Stimulated activated CD8-positive, alpha-beta memory T cell treated with anti-CD3 and anti-CD28 coated beads, Interleukin-4, amount 100 ng/mL, for 24 hours (primary cell): Measurements from ENCODE around the gene DENND2A.
"Not testable (repeated sequence)": the region's sequence is repeated elsewhere in the genome, so short reads cannot be mapped to it uniquely, and the experiment has no call there.

Experiments
- DNase-seq: peaks from one replicate; pipeline ENCODE4 v3.0.0-alpha.2; 2020; ENCODE audit warnings: low read depth

Gene DENND2A, protein sequence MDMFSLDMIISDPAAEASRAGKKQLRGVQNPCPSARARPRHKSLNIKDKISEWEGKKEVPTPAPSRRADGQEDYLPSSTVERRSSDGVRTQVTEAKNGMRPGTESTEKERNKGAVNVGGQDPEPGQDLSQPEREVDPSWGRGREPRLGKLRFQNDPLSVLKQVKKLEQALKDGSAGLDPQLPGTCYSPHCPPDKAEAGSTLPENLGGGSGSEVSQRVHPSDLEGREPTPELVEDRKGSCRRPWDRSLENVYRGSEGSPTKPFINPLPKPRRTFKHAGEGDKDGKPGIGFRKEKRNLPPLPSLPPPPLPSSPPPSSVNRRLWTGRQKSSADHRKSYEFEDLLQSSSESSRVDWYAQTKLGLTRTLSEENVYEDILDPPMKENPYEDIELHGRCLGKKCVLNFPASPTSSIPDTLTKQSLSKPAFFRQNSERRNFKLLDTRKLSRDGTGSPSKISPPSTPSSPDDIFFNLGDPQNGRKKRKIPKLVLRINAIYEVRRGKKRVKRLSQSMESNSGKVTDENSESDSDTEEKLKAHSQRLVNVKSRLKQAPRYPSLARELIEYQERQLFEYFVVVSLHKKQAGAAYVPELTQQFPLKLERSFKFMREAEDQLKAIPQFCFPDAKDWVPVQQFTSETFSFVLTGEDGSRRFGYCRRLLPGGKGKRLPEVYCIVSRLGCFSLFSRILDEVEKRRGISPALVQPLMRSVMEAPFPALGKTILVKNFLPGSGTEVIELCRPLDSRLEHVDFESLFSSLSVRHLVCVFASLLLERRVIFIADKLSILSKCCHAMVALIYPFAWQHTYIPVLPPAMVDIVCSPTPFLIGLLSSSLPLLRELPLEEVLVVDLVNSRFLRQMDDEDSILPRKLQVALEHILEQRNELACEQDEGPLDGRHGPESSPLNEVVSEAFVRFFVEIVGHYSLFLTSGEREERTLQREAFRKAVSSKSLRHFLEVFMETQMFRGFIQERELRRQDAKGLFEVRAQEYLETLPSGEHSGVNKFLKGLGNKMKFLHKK

DNA sequence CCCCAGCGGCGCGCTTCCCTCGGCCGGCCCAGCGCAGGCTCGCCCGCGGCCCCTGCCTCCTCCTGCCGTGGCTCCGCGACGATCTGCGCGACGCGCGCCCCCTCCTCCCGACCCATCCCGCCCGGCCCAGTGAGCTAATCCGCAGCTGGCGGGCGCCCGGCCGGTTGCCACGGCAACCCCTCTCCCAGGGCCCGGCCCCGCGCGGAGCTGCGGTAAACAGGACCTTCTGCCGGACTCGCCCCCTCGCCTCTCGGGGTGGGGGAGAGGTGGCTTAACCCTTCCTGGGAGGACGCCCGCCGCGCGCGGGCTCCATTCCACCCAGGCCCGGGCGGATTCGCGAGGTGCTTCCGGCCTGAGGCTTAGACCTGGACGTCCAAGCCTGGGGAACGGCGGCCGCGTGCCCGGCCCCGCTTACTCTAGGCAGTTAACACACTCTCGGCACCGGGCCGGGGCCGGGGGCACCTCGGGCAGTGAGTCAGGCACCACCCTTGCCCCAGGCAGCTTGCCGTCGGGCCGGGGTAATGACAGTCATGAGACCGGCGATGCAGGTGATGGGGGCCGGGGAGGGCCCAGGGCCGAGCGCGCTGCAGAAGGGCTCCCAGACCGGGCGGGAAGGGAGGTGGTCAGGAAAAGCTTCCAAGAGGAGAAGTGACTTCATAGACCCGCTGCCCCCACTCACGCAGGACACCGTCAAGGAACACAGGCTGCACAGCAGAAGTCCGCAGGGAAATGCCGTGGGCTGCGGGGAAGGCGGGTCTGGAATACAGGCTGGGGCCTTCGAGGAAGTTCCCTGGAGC, at the start of gene DENND2A:
Gene DENND2A (minus strand): TSS at position 87 of the 797 bp plus-strand sequence. CDS start 38,416 bp downstream, outside the sequence.
- DNase-seq = no peak

- DNase-seq = no peak
Observed at GRCh38 chr7:140689199-140690152, 48.9 kb upstream of the DENND2A start.

DNA sequence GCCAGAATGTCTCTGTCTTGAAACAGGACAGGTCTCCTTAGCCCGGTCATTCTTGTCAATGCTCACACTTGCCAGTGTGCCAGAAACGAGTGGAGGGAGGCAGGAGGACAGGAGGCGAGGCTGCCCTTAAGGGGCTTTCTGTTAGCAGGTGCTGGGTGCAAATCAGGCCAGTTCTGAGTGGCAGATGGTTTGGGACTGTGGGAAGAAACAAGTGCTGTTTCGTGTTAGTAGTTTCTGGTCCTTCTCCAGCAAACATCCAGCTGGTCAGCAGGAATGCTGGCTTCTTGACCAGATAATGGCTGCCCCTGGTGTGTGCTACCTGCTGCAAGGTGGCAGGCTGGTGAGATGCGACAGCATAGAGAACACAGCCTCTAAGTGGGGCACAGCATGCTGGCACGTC, 47.7 kb upstream of the DENND2A start:
- DNase-seq = no peak

GRCh38 chr7:140686921-140687320, 46.3 kb upstream of the DENND2A start:
- no peak for DNase-seq

GRCh38 chr7:140685407-140686087, 44.9 kb upstream of the DENND2A start:
- DNase-seq = no peak

GRCh38 chr7:140684066-140684950, 43.7 kb upstream of the DENND2A start:
- DNase-seq = no peak

DNA sequence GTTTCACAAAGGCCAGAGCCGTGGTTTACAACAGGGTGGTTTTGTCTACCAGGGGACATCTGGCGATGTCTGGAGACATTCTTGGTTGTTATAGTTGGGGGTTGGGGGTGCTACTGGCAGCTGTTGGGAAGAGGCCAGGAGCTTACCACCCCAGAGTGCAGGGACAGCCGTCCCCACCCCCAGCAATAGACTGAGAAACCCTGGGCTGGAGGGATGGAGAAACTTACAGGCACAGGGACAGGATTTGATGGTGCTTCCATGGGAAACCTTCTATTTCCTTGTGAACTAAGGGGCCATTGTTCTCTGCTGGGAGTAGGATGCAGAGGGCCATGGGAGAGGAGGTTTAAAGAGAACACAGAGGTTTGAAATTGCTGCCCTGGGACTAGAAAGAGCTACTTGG, 43.0 kb upstream of the DENND2A start:
- no peak for DNase-seq

DNA sequence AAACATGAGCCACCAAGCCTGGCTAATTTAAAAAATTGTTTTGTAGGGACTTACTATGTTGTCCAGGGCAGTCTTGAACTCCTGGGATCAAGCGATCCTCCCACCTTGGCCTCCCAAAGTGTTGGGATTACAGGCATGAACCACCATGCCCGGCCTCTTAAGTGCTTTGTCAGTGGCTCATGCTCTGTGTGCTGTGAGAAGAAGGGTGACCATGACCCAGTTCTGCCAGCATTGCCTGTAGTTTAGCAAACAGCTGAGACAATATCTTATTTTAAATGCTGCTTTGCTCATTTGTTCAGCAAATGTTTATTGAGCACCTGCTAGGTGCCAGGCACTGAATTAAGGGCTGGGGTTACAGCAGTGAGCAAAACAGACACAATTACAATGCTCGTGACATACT, 41.2 kb upstream of the DENND2A start:
- no peak for DNase-seq

DNA sequence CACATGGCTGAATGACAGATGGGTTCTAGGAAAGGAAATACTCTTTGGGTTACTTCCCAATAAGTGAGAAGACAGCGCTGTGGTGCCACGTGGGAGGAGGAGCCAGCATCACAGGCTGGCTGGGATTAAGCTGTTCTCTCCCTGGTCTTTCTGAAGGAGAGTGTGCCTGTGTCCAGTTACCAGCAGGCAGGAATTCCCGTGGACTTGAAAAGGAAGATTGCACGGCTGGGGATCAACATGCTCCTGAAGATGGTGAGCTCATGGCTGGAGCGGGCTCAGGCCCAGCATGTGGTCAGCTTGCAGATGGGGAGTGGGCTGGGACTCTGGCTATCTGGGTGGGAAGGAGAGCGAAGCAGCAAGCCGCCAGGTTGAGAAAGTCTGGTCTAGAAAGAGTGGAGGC, 40.3 kb upstream of the DENND2A start:
- DNase-seq = no peak

GRCh38 chr7:140679186-140679585, 38.6 kb upstream of the DENND2A start:
- DNase-seq = no peak

GRCh38 chr7:140678816-140679130, 38.2 kb upstream of the DENND2A start:
- no peak for DNase-seq

DNA sequence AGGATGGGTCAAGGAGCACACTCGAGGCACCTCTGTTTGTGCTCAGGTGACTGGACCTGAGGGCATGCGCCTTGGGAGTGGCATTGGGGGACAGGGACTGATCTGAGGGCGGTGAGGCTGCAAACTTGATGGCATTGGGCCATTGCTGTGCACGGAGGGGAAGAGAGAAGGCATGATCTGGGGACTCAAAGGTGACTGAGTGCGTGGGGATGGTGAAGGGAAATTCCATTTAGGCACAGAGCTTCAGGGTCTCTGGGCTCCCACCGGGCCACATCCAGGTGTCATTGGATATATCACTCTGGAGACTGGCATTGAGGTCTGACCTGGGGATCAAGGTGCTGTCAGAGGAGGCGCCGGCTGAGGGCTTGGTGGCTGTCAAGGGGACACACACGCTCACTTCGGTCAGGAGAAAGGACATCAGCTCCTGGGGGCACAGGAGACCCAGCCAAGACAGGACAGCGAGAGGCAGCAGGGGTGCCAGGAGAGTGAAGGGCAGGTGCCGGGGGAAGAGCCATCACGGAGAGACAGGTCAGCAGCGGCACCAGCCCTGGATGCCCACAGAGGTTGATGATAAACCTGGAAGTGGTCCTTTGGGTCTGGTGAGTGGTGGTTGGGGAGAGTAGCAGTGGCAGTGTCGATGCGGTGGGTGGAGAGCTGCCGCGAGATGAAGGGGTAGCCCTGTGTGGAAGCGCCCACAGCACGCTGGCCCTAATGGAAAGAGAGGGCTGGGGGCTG, 37.6 kb upstream of the DENND2A start:
- no peak for DNase-seq

GRCh38 chr7:140677496-140677895, 36.9 kb upstream of the DENND2A start:
- no peak for DNase-seq

GRCh38 chr7:140676956-140677355, 36.3 kb upstream of the DENND2A start:
- not testable (repeated sequence) for DNase-seq

DNA sequence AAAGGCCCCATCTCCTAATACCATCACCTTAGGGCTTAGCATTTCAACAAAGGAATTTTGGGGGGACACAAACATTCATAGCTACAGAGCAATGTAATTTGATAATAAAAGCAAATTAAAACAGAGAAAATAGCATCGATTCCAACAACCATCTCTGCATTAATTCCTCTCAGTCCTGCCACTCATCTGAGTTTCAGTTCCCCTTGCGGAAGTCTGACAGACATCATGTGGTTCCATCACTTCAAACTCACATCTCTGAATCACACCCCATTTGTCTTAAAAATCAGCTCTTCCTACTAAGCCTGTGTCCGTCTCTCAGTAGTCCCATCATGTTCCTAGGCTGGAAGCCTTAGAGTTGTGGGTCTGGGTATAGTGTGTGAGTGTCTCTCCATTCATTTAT, 35.7 kb upstream of the DENND2A start:
- DNase-seq = no peak

- no peak for DNase-seq
Observed at GRCh38 chr7:140675726-140676125, 35.1 kb upstream of the DENND2A start.

DNA sequence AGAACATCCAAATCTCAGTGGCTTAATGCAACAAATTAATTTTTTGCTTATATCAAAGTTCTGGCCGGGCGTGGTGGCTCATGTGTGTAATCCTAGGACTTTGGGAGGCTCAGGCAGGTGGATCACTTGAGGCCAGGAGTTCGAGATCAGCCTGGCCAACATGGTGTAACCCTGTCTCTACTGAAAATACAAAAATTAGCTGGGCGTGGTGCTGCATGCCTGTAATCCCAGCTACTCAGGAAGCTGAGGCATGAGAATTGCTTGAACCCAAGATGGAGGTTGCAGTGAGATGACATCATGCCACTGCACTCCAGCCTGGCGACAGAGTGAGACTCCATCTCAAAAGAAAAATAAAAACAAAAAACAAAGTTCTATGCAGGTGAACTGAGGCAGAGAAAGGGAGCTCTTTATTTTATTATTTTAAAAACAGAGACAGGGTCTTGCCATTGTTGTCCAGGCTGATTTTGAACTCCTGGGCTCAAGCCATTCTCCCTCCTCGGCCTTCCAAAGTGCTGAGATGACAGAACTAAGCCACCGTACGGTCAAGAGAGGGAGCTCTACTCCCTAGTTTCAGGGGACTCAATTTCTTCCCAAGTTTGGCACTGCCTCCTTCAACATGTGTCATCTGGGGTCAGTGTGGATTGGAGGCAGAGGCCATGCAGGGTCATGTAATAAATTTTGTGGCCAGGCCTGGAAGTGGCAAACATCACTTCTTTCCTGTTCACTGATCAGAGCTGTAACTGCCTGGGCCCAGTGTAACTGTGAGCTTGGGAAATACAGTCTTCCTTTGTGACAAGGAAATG, 34.5 kb upstream of the DENND2A start:
- no peak for DNase-seq

GRCh38 chr7:140674356-140674800, 33.8 kb upstream of the DENND2A start:
- DNase-seq = no peak
